NB4 (cell line): Measurements from ENCODE around the gene ATP6V1C2.

ENCODE experiments used
- CTCF ChIP-seq: IDR thresholded peaks from one replicate; pipeline ENCODE4 v1.5.1; 2012; ENCODE audit warnings: low read depth, low read length
- MAX ChIP-seq: IDR thresholded peaks from 2 replicates; pipeline ENCODE4 v1.6.1; 2011; ENCODE audit warnings: low read depth, low read length
- POLR2A ChIP-seq: IDR thresholded peaks from 2 replicates; pipeline ENCODE4 v1.6.1; 2011; ENCODE audit warnings: mild to moderate bottlenecking; ENCODE audit not compliant: insufficient read length; ENCODE audit errors: extremely low read depth

GRCh38 chr2:10802657-10803056, 81.2 kb downstream of the ATP6V1C2 start:
- TF ChIP-seq CTCF (no peak), POLR2A (no peak), MAX (no peak)
